Measurements from ENCODE around the gene ACTN2. TPM values are rescaled to one million over a fixed set of nuclear protein-coding genes. Genes with fewer than 3 reads are reported as not detected.

ACTN2 gene
- total RNA-seq, 1 donor from 2014 or later: 0.44 TPM

GRCh38 chr1:236677641-236678235 is 8.6 kb upstream of the ACTN2 start:
- Mint-ChIP-seq H3K27ac (no peak overlapping the region), H3K9me3 (no peaks in the 10 kb centered on the region), H3K4me3 (no peak overlapping the region), H3K36me3 (ENCODE audit: low read depth) (no peaks in the 10 kb centered on the region), H3K4me1 (no peaks in the 10 kb centered on the region), H3K27me3 (peaks cover 30% of the 10 kb centered on the region)
- intact Hi-C loops (cut with micrococcal nuclease): no loop called here
- no peak for DNase-seq

GRCh38 chr1:236681219-236681618 is 5.1 kb upstream of the ACTN2 start:
- DNase-seq: no peak
- peaks cover 46% of the 10 kb centered on the region for H3K27me3 Mint-ChIP-seq
- peaks cover 4% of the 10 kb centered on the region for H3K36me3 Mint-ChIP-seq (ENCODE audit: low read depth)
- H3K4me3 Mint-ChIP-seq: no peak overlapping the region
- H3K4me1 Mint-ChIP-seq: peaks cover 6% of the 10 kb centered on the region
- H3K27ac Mint-ChIP-seq: no peak overlapping the region
- intact Hi-C loops (cut with micrococcal nuclease): no loop called here
- H3K9me3 Mint-ChIP-seq: peaks cover 5% of the 10 kb centered on the region

- DNase-seq: no peak
- Mint-ChIP-seq H3K27ac (peak overlapping the region; percentile 54), H3K36me3 (ENCODE audit: low read depth) (peaks cover 4% of the 10 kb centered on the region), H3K4me1 (peaks cover 9% of the 10 kb centered on the region), H3K9me3 (peaks cover 5% of the 10 kb centered on the region), H3K27me3 (peaks cover 55% of the 10 kb centered on the region), H3K4me3 (peak overlapping the region; percentile 79)
- intact Hi-C loops (cut with micrococcal nuclease): no loop called here
These were observed 938 bp upstream of the ACTN2 start for GRCh38 chr1:236685205-236685916.

GRCh38 chr1:236686815-236687160 is 489 bp downstream of the ACTN2 start:
- H3K27ac Mint-ChIP-seq: no peak overlapping the region
- H3K4me3 Mint-ChIP-seq: peak overlapping the region; percentile 58
- DNase-seq: no peak
- H3K4me1 Mint-ChIP-seq: peaks cover 9% of the 10 kb centered on the region
- H3K36me3 Mint-ChIP-seq (ENCODE audit: low read depth): peaks cover 4% of the 10 kb centered on the region
- H3K27me3 Mint-ChIP-seq: peaks cover 49% of the 10 kb centered on the region
- H3K9me3 Mint-ChIP-seq: peaks cover 5% of the 10 kb centered on the region
- intact Hi-C loops (cut with micrococcal nuclease): no loop called here

GRCh38 chr1:236687273-236687672 is 974 bp downstream of the ACTN2 start:
- Mint-ChIP-seq H3K27me3 (peaks cover 51% of the 10 kb centered on the region), H3K4me3 (peak overlapping the region; percentile 58), H3K9me3 (peaks cover 5% of the 10 kb centered on the region), H3K4me1 (peaks cover 9% of the 10 kb centered on the region), H3K27ac (no peak overlapping the region), H3K36me3 (ENCODE audit: low read depth) (peaks cover 4% of the 10 kb centered on the region)
- intact Hi-C loops (cut with micrococcal nuclease): no loop called here
- no peak for DNase-seq

- intact Hi-C loops (cut with micrococcal nuclease): no loop called here
- Mint-ChIP-seq H3K9me3 (peaks cover 5% of the 10 kb centered on the region), H3K27ac (no peak overlapping the region), H3K4me1 (peaks cover 9% of the 10 kb centered on the region), H3K4me3 (no peak overlapping the region), H3K27me3 (peaks cover 45% of the 10 kb centered on the region), H3K36me3 (ENCODE audit: low read depth) (peaks cover 4% of the 10 kb centered on the region)
- DNase-seq: no peak
These were observed 2.4 kb downstream of the ACTN2 start for GRCh38 chr1:236688705-236689104.

GRCh38 chr1:236689713-236690569 is 3.6 kb downstream of the ACTN2 start:
- peaks cover 5% of the 10 kb centered on the region for H3K9me3 Mint-ChIP-seq
- H3K4me1 Mint-ChIP-seq: peaks cover 9% of the 10 kb centered on the region
- DNase-seq: no peak
- H3K36me3 Mint-ChIP-seq (ENCODE audit: low read depth): peaks cover 4% of the 10 kb centered on the region
- no peak overlapping the region for H3K4me3 Mint-ChIP-seq
- H3K27ac Mint-ChIP-seq: no peak overlapping the region
- intact Hi-C loops (cut with micrococcal nuclease): no loop called here
- H3K27me3 Mint-ChIP-seq: peaks cover 45% of the 10 kb centered on the region

- H3K4me1 Mint-ChIP-seq: peaks cover 3% of the 10 kb centered on the region
- H3K36me3 Mint-ChIP-seq (ENCODE audit: low read depth): no peaks in the 10 kb centered on the region
- peaks cover 34% of the 10 kb centered on the region for H3K27me3 Mint-ChIP-seq
- no peak for DNase-seq
- H3K27ac Mint-ChIP-seq: no peak overlapping the region
- no peaks in the 10 kb centered on the region for H3K9me3 Mint-ChIP-seq
- intact Hi-C loops (cut with micrococcal nuclease): no loop called here
- H3K4me3 Mint-ChIP-seq: no peak overlapping the region
These were observed 5.0 kb downstream of the ACTN2 start for GRCh38 chr1:236691348-236691747.

- Mint-ChIP-seq H3K27ac (no peak overlapping the region), H3K4me1 (peaks cover under 1% of the 10 kb centered on the region), H3K9me3 (no peaks in the 10 kb centered on the region), H3K27me3 (peaks cover 31% of the 10 kb centered on the region), H3K4me3 (no peak overlapping the region), H3K36me3 (ENCODE audit: low read depth) (no peaks in the 10 kb centered on the region)
- intact Hi-C loops (cut with micrococcal nuclease): no loop called here
- DNase-seq: no peak
These were observed 5.8 kb downstream of the ACTN2 start for GRCh38 chr1:236692128-236692527.

GRCh38 chr1:236692742-236693141 is 6.4 kb downstream of the ACTN2 start:
- Mint-ChIP-seq H3K9me3 (no peaks in the 10 kb centered on the region), H3K36me3 (ENCODE audit: low read depth) (no peaks in the 10 kb centered on the region), H3K4me3 (no peak overlapping the region), H3K27ac (no peak overlapping the region), H3K27me3 (peaks cover 28% of the 10 kb centered on the region), H3K4me1 (no peaks in the 10 kb centered on the region)
- DNase-seq: no peak
- intact Hi-C loops (cut with micrococcal nuclease): no loop called here

GRCh38 chr1:236699366-236699765 is 13.1 kb downstream of the ACTN2 start:
- no peak for DNase-seq
- H3K4me1 Mint-ChIP-seq: no peaks in the 10 kb centered on the region
- H3K4me3 Mint-ChIP-seq: no peak overlapping the region
- H3K9me3 Mint-ChIP-seq: no peaks in the 10 kb centered on the region
- H3K27me3 Mint-ChIP-seq: peaks cover 20% of the 10 kb centered on the region
- intact Hi-C loops (cut with micrococcal nuclease): no loop called here
- no peaks in the 10 kb centered on the region for H3K36me3 Mint-ChIP-seq (ENCODE audit: low read depth)
- H3K27ac Mint-ChIP-seq: no peak overlapping the region

- Mint-ChIP-seq H3K9me3 (no peaks in the 10 kb centered on the region), H3K4me1 (no peaks in the 10 kb centered on the region), H3K4me3 (no peak overlapping the region), H3K27me3 (peaks cover 22% of the 10 kb centered on the region), H3K36me3 (ENCODE audit: low read depth) (no peaks in the 10 kb centered on the region), H3K27ac (no peak overlapping the region)
- intact Hi-C loops (cut with micrococcal nuclease): no loop called here
- no peak for DNase-seq
These were observed 14.6 kb downstream of the ACTN2 start for GRCh38 chr1:236700903-236701302.

- Mint-ChIP-seq H3K27me3 (peaks cover 27% of the 10 kb centered on the region), H3K4me1 (no peaks in the 10 kb centered on the region), H3K4me3 (no peak overlapping the region), H3K9me3 (no peaks in the 10 kb centered on the region), H3K27ac (no peak overlapping the region), H3K36me3 (ENCODE audit: low read depth) (no peaks in the 10 kb centered on the region)
- intact Hi-C loops (cut with micrococcal nuclease): no loop called here
- DNase-seq: no peak
These were observed 15.5 kb downstream of the ACTN2 start for GRCh38 chr1:236701782-236702181.

GRCh38 chr1:236702791-236703394 is 16.6 kb downstream of the ACTN2 start:
- Mint-ChIP-seq H3K27ac (no peak overlapping the region), H3K9me3 (no peaks in the 10 kb centered on the region), H3K36me3 (ENCODE audit: low read depth) (no peaks in the 10 kb centered on the region), H3K4me3 (no peak overlapping the region), H3K4me1 (no peaks in the 10 kb centered on the region), H3K27me3 (peaks cover 24% of the 10 kb centered on the region)
- no peak for DNase-seq
- intact Hi-C loops (cut with micrococcal nuclease): no loop called here

Measured in activated CD4-positive, alpha-beta T cell treated with anti-CD3 and anti-CD28 coated beads, Interleukin-2, amount 10 ng/mL, durations not matched to agents 24 days and 14 days (primary cell).